ENCODE results near the gene CLEC9A.

Gene CLEC9A

GRCh38 chr12:10110256-10110844 is 79.9 kb downstream of the CLEC9A start:
- no peak for TF ChIP-seq CTCF (conservative IDR thresholded peaks at IDR 0.05; ENCODE audit: low read depth)
- CTCF ChIA-PET, result interaction anchor here (0.6 kb wide), 1 partner anchor 839 kb away, joined by 3 read pairs; no protein-coding TSS in a partner anchor
- H3K27ac ChIP-seq, result no peak overlapping the region
- POLR2A ChIA-PET (ENCODE audit: low non-redundant PET), result no interaction called here
- no peak for DNase-seq (ENCODE audit: low spot score)

- ChIA-PET POLR2A (ENCODE audit: low non-redundant PET) (no interaction called here), CTCF (no interaction called here)
- TF ChIP-seq CTCF (conservative IDR thresholded peaks at IDR 0.05; ENCODE audit: low read depth), result no peak
- no peak overlapping the region for H3K27ac ChIP-seq
- no peak for DNase-seq (ENCODE audit: low spot score)
Measured at GRCh38 chr12:10111451-10111850, 81.0 kb downstream of the CLEC9A start.

GRCh38 chr12:10113075-10113474 is 82.6 kb downstream of the CLEC9A start:
- CTCF ChIA-PET, result no interaction called here
- POLR2A ChIA-PET (ENCODE audit: low non-redundant PET), result no interaction called here
- H3K27ac ChIP-seq, result no peak overlapping the region
- DNase-seq (ENCODE audit: low spot score), result no peak
- TF ChIP-seq CTCF (conservative IDR thresholded peaks at IDR 0.05; ENCODE audit: low read depth), result no peak

- no peak for DNase-seq (ENCODE audit: low spot score)
- TF ChIP-seq CTCF (conservative IDR thresholded peaks at IDR 0.05; ENCODE audit: low read depth), result no peak
- ChIA-PET POLR2A (ENCODE audit: low non-redundant PET) (no interaction called here), CTCF (interaction anchor here (0.7 kb wide), 2 partner anchors 300 to 621 kb away, joined by 3 to 5 read pairs; no protein-coding TSS in a partner anchor)
- no peak overlapping the region for H3K27ac ChIP-seq
Measured at GRCh38 chr12:10113920-10114319, 83.4 kb downstream of the CLEC9A start.

- CTCF ChIA-PET, result no interaction called here
- no peak overlapping the region for H3K27ac ChIP-seq
- no peak for DNase-seq (ENCODE audit: low spot score)
- no peak for TF ChIP-seq CTCF (conservative IDR thresholded peaks at IDR 0.05; ENCODE audit: low read depth)
- POLR2A ChIA-PET (ENCODE audit: low non-redundant PET), result no interaction called here
Measured at GRCh38 chr12:10115311-10115710, 84.8 kb downstream of the CLEC9A start.
